AG10803 (cell line): ENCODE results near the gene SLC25A13.

Experiments used
- DNase-seq: peaks from one replicate; pipeline ENCODE4 v3.0.0; 2010; ENCODE audit warnings: low read depth
- H3K4me3 ChIP-seq: 2 replicates; pipeline ENCODE4 v1.5.1; 2011; ENCODE audit warnings: mild to moderate bottlenecking, low read length, control low read depth
- CTCF ChIP-seq: conservative IDR thresholded peaks from 2 replicates; pipeline ENCODE4 v1.5.1; 2011; ENCODE audit warnings: mild to moderate bottlenecking, low read length, control low read depth, inconsistent platforms

Gene SLC25A13

GRCh38 chr7:96189129-96189820 is 132.6 kb downstream of the SLC25A13 start:
- no peak for DNase-seq
- no peak for TF ChIP-seq CTCF

GRCh38 chr7:96188591-96188991 is 133.3 kb downstream of the SLC25A13 start:
- no peak for TF ChIP-seq CTCF
- H3K4me3 ChIP-seq: peak overlapping the region; percentile 43
- peak; percentile 23 for DNase-seq

More at GRCh38 chr7:96189129-96189820, 132.6 kb downstream of the SLC25A13 start:
- peak overlapping the region; percentile 43 for H3K4me3 ChIP-seq

- DNase-seq: peak; percentile 14
- peak overlapping the region; percentile 43 for H3K4me3 ChIP-seq
Observed at GRCh38 chr7:96188174-96188581, 133.7 kb downstream of the SLC25A13 start.

GRCh38 chr7:96187735-96188134 is 134.2 kb downstream of the SLC25A13 start:
- no peak for DNase-seq
- H3K4me3 ChIP-seq: no peak overlapping the region
- no peak for TF ChIP-seq CTCF

More at GRCh38 chr7:96188174-96188581, 133.7 kb downstream of the SLC25A13 start:
- no peak for TF ChIP-seq CTCF

- TF ChIP-seq CTCF: no peak
- no peak overlapping the region for H3K4me3 ChIP-seq
- DNase-seq: no peak
Observed at GRCh38 chr7:96184783-96185182, 137.1 kb downstream of the SLC25A13 start.

GRCh38 chr7:96183163-96183670 is 138.7 kb downstream of the SLC25A13 start:
- DNase-seq: no peak
- TF ChIP-seq CTCF: 0 out of 2 replicates have a peak, but pooled peaks have one; percentile 6
- H3K4me3 ChIP-seq: no peak overlapping the region
